HepG2 (cell line): ENCODE results near the gene SAPCD1. TPM values are rescaled to one million over a fixed set of nuclear protein-coding genes. Genes with fewer than 3 reads are reported as not detected.

Experiments
- BATF2 ChIP-seq: sonication (generic); formaldehyde crosslinking; IDR thresholded peaks from 2 replicates; pipeline ENCODE4 v1.8.0; 2022; ENCODE audit warnings: mild to moderate bottlenecking, missing genetic modification reagents, moderate library complexity
- DR1 ChIP-seq: sonication (generic); formaldehyde crosslinking; IDR thresholded peaks from 2 replicates; pipeline ENCODE4 v1.8.0; 2021; ENCODE audit warnings: mild to moderate bottlenecking, missing genetic modification reagents, inconsistent platforms
- GATAD2A ChIP-seq: IDR thresholded peaks from 2 replicates; pipeline ENCODE4 v1.6.1; 2016
- IKZF1 ChIP-seq: fragments of 450-650 bp; IDR thresholded peaks from 2 replicates; pipeline ENCODE4 v1.7.1; 2016
- IKZF5 ChIP-seq: IDR thresholded peaks from 2 replicates; pipeline ENCODE4 v1.6.1; 2018; ENCODE audit warnings: missing genetic modification reagents, mild to moderate bottlenecking, missing compliant biosample characterization
- MNT ChIP-seq: fragments of 450-650 bp; IDR thresholded peaks from 2 replicates; pipeline ENCODE4 v1.6.1; 2016
- MTERF4 ChIP-seq: sonication (generic); formaldehyde crosslinking; IDR thresholded peaks from 2 replicates; pipeline ENCODE4 v1.8.0; 2023; ENCODE audit warnings: mild to moderate bottlenecking, missing genetic modification reagents
- MTF1 ChIP-seq: sonication (generic); formaldehyde crosslinking; IDR thresholded peaks from 2 replicates; pipeline ENCODE4 v1.5.0; 2020; ENCODE audit warnings: missing genetic modification reagents
- NAIF1 ChIP-seq: sonication (generic); formaldehyde crosslinking; IDR thresholded peaks from 2 replicates; pipeline ENCODE4 v1.5.0; 2020; ENCODE audit warnings: mild to moderate bottlenecking, missing genetic modification reagents, borderline replicate concordance
- RBM39 ChIP-seq: fragments of 200-400 bp; formaldehyde crosslinking; IDR thresholded peaks from one replicate; pipeline ENCODE4 v1.6.1; 2018; ENCODE audit warnings: antibody characterized with exemption, mild to moderate bottlenecking, low read depth, low read length; ENCODE audit not compliant: poor library complexity, severe bottlenecking
- RERE ChIP-seq: IDR thresholded peaks from 2 replicates; pipeline ENCODE4 v1.6.1; 2016; ENCODE audit warnings: low read depth, missing genetic modification reagents, missing compliant biosample characterization
- SNAPC5 ChIP-seq: sonication (generic); formaldehyde crosslinking; IDR thresholded peaks from 2 replicates; pipeline ENCODE4 v1.8.1; 2023; ENCODE audit warnings: mild to moderate bottlenecking, missing genetic modification reagents, borderline replicate concordance
- ZFAT ChIP-seq: sonication (generic); formaldehyde crosslinking; conservative IDR thresholded peaks from 2 replicates; pipeline ENCODE4 v1.8.1; 2023; ENCODE audit warnings: missing genetic modification reagents, inconsistent platforms
- ZFY ChIP-seq: sonication (generic); formaldehyde crosslinking; IDR thresholded peaks from 2 replicates; pipeline ENCODE4 v1.4.0; 2020; ENCODE audit warnings: missing genetic modification reagents
- ZNF12 ChIP-seq: sonication (generic); formaldehyde crosslinking; IDR thresholded peaks from 2 replicates; pipeline ENCODE4 v1.5.0; 2020; ENCODE audit warnings: missing genetic modification reagents
- ZNF121 ChIP-seq: sonication (generic); formaldehyde crosslinking; IDR thresholded peaks from 2 replicates; pipeline ENCODE4 v1.5.0; 2020; ENCODE audit warnings: mild to moderate bottlenecking, missing genetic modification reagents
- ZNF180 ChIP-seq: sonication (generic); formaldehyde crosslinking; IDR thresholded peaks from 2 replicates; pipeline ENCODE4 v1.4.0; 2020; ENCODE audit warnings: low read depth, missing genetic modification reagents, borderline replicate concordance
- ZNF432 ChIP-seq: sonication (generic); formaldehyde crosslinking; IDR thresholded peaks from 2 replicates; pipeline ENCODE4 v1.5.0; 2020; ENCODE audit warnings: missing genetic modification reagents, mild to moderate bottlenecking, borderline replicate concordance
- ZNF644 ChIP-seq: IDR thresholded peaks from 2 replicates; pipeline ENCODE4 v1.6.1; 2016; ENCODE audit warnings: low read depth
- polyA plus RNA-seq, 8 experiments: library from polyadenylated mRNA; depleted of rRNA in 3 of 8; stranded (reverse) in 7 of 8; unstranded in 1 of 8; fragments of >200 nt; fragmentation: Illumina TruSeq in 4 of 8; extraction: Trizol in 4 of 8; gene quantifications; 2 replicates each; pipeline versions ENCODE4 v1.2.1 to v1.2.3, GENCODE V29; 2011 to 2016; ENCODE audit warnings: low read depth in 4 of 8, missing spikeins in 1 of 8, mixed read lengths in 1 of 8; ENCODE audit not compliant: insufficient read depth in 1 of 8
- total RNA-seq, 5 experiments: library from RNA; depleted of rRNA; stranded (reverse); fragments of >200 nt; fragmentation: Illumina TruSeq; extraction: Trizol; gene quantifications; 2 replicates each; pipeline ENCODE4 v1.2.3, GENCODE V29; 2016; ENCODE audit warnings: low read depth in 1 of 5

SAPCD1 gene
- total and polyA plus RNA-seq, 2 of the 13 experiments (the other 11 are each of a cell fraction or from before 2014, with no cell fraction given), result 2.5 to 3.9 TPM

- TF ChIP-seq IKZF1, result no peak
- TF ChIP-seq RBM39, result no peak
- TF ChIP-seq MNT, result no peak
- peak; percentile 88 for TF ChIP-seq GATAD2A (CRISPR knock-in tag)
- no peak for TF ChIP-seq MTERF4 (CRISPR knock-in tag)
- TF ChIP-seq BATF2 (CRISPR knock-in tag), result 0 out of 2 replicates have a peak, but pooled peaks have one; percentile 31
- TF ChIP-seq ZNF12 (CRISPR knock-in tag), result peak; percentile 64; the same call in 1 of the 2 replicates
- TF ChIP-seq ZFAT, result no peak
- TF ChIP-seq ZNF432, result no peak
- no peak for TF ChIP-seq NAIF1 (CRISPR knock-in tag)
- peak; percentile 87; the same call in 1 of the 2 replicates for TF ChIP-seq IKZF5 (CRISPR knock-in tag)
- TF ChIP-seq RERE (CRISPR knock-in tag), result peak; percentile 99
- TF ChIP-seq DR1, result no peak; the same call in 1 of the 2 replicates
- TF ChIP-seq MTF1 (CRISPR knock-in tag), result no peak
- no peak for TF ChIP-seq ZNF180 (CRISPR knock-in tag)
- TF ChIP-seq ZFY (CRISPR knock-in tag), result peak; percentile 38; the same call in 1 of the 2 replicates
- TF ChIP-seq ZNF121 (CRISPR knock-in tag), result no peak
- TF ChIP-seq SNAPC5, result peak; percentile 87; the same call in 1 of the 2 replicates
- peak; percentile 49 for TF ChIP-seq ZNF644 (CRISPR knock-in tag)
Measured at GRCh38 chr6:31737991-31738979, 24.2 kb upstream of the SAPCD1 start (continued).
